ENCODE results near the gene PTPRR.

PTPRR gene

DNA sequence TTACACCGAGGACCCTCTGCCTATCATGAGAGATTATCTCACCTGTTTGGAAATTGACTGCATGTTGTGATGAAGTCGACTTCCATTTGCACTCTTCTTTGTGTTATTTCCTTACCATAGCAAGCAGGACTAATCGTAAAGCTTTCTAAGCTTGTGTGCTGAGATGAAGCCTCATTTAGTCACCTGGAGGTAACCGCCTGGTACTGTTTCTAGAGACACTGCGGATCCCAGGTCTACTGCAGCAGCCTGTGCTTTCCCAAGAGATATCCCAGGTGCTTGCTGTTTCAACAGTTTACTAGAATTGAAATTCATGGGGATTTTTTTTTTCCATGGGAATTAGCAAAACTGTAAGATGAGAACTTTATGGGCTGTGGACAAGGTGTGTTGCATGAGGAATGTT, 131.8 kb downstream of the PTPRR start:
- no peak for DNase-seq

DNA sequence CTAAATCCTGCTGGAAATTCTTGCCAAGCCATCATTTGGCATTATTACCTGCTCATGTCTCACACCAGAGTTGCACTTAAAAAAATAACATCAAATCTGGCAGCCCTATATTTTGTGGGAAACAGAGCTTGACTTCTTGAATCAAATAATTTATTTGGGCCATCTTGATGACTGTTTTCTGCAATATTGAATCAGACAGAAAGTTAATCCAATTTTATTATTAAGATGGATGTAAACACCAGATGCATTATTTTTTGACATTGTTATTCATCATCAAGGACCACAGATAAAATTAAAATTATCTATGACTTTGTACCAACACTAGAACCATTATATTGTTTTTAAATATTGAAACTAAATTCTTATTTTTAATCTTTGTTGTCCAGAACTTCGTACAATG, 132.9 kb downstream of the PTPRR start:
- no peak for DNase-seq

DNA sequence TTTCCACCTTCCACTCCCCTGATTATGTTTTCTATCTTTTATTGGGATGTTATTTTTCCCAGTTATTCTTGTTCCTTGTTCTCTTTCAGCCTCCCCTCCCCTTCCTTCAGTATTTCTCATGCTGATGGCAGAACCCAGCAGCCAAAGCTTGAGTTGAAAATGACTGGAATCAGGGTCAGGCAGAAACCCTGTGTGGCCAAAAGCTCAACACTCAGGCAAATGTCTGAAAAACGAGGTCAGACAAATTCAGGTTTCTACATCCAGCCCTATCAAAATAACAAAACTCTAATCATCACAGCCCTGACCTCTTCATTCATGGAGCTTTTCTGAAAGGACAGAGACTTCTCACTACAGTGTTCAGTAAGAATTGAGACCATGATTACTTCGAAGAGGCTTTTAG, 134.6 kb downstream of the PTPRR start:
- DNase-seq, result no peak

DNA sequence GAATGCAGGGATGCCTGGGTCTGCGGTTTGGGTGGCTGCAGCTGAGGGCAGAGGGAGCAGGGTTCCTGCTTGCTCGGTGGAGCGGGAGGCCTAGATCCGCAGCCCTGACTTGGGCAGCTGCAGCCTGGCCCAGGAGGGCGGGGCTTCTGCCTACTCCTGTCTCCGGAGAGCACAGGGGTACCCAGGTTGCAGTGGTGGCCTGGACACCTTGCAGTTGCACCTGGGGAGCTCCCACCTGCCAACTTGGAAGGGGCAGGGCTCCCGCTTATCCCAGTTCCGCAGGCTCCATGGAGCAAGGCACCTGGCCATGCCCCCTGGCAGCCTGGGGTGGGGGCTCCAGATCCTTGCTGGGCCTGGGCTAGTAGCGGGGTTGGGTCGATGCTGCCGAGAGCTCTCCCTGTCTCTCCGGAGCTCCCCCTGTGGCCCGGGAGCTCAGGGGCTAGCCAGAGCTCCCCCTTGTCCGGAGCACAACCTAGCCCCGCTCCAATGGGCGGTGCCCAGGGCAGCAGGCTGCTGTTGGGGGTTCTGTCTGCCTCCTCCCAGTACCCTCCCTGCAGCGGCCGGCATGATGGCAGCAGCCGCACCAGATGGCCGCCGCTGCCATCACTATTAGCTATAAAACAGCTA, 136.4 kb downstream of the PTPRR start:
- no peak for DNase-seq

DNA sequence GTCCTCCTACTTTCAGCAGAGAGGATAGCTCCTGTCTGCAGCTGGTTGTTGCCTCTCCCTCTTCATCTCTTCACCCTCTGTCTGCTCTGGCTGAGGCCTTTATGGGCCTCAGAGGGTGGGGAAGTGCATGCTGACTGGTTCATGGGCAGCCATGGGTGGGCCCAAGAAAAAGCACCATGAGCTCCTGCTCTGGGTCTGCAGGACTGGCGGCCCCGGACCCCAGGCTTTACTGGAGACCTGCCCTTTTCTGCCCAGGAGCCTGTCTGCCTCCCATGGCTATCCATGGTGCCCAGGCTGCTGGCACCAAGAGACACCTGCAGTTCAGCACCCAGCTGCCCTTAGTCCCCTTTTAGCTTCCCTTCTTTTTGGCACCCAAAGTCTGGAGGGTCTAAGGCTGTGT, 137.1 kb downstream of the PTPRR start:
- DNase-seq, result no peak

DNA sequence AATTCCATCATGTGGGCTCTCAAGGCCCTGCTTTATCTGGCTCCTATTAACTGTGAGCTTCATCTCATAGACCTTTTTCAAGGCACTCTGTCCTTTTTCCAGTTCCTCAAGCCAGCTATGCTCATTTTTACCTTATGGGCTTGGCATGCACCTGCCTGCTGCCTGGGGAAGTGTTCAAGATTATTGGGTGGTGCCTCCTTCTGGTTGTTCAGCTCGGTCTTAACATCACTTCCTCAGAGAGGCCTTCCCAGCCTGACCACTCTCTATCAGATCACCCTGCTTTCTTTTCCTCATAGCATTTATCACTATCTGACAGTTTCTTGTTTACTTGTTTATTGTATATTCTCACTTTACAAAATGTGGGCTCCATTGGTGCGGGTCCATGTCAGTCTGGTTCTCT, 141.3 kb downstream of the PTPRR start:
- no peak for DNase-seq

DNA sequence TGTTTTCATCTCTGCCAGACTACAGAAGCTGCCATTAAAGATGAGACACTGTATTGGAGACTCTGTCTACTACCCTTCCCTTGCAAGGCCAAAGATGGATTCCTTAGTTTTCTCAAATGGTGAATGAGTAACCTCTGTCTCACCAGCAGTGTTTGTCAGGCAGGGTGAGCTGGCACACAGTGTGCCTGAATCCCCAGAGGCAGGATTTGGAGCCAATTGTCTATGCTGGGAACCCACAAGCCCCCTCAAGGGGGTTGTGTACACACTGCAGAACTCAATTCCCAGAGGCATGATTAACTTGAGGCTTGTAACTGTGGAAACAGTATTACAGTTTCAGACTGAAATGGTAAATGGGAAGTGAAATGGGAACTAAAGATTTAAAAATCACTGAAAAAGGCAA, 146.5 kb downstream of the PTPRR start:
- no peak for DNase-seq

DNA sequence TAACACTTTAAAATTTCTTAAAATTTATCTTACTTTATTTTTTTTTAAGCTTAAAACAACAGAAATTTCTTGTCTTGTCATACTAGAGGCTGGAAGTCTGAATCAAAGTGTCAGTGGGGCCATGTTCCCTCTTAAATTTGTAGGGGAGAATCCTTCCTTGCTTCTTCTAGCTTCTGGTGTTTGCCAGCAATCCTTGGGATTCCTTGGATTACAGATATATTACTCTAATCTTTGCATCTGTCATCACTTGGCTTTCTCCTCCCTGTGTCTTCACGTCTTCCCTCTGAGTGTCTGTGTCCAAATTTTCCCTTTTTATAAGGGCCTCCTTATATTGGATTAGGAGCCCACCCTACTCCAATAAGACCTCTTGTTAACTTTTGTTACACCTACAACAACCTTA, 147.7 kb downstream of the PTPRR start:
- DNase-seq, result no peak

DNA sequence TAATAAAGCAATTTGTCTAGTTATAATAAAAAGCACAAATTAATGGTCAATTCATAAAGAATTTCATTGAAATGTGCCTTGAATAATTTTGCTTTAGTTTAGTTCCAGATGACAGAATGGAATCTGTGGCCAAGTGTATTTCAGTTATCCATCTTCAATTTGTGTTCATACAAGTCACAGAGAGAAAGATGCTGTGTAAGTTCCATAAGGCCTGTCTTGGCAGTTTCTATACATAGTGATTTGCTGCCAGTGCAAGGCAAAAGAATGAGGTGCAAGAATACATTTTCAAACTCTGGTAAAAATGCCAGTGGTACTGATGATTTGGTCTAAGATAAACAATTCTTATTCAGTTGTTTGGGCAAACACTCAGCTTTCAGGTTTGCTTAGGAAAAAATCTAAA, 149.0 kb downstream of the PTPRR start:
- no peak for DNase-seq

DNA sequence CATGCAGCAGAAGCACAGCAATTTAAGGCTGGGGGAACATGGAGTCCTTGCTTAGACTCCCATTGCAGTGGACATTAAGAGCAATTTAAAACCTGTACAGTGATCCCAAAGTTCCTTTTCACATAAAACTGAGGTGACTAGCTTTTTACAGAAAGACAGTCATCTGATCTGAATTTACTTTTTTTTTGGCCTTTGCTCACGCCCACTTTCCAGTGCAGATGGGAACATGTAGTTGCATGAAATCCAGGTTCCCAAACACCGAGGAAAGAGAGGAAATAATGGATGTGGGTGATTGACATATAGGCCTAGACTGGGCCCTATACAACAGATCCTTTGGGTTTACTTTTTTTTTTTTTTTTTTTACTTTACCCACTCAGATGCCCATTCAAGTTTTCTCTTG, 156.9 kb downstream of the PTPRR start:
- DNase-seq, result no peak

DNA sequence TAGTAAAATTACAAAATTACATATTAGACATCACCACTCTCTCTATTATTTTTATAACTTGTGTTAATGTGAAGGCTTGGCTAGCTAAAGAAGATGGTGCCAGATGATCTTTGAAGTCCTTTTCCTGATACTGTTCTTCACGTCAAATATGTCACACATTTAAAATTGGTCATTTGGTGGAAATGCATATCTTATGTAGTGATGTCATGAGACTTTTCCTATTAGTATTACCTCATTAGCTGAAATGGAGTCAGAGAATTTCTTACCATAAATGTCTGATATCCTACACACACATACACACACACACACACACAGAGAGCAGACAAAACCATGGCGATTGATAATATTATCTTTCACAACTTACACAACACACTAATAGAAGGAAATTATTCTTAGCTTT, 158.5 kb downstream of the PTPRR start:
- no peak for DNase-seq

DNA sequence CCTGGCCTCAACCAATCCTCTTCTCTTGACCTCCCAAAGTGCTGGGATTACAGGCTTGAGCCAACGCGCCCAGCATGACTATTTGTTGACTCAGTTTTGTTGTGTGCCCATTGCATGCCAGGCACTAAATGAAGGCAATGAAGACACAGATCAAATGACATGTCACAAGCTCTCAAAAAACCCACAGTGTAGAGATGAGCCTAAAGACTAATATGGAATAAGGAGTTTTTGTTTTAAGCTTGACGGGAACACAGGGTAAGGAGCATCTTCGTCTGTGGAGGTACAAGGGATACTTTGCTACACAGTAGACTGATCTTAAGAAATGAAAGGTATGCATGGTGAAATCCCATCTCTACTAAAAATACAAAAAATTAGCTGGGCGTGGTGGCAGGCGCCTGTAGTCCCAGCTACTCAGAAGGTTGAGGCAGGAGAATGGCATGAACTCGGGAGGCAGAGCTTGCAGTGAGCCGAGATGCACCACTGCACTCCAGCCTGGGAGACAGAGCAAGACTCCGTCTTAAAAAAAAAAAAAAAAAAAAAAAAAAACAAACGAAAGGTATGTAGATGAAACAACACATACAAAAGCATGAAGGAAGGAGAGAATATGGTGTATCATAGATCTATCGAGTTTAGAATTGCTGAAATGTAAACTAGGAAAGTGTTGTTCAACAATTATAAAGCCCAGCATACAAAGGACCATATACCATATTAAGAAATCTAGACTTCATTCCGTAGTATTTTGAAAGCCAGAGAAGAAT, 161.2 kb downstream of the PTPRR start:
- no peak for DNase-seq

DNA sequence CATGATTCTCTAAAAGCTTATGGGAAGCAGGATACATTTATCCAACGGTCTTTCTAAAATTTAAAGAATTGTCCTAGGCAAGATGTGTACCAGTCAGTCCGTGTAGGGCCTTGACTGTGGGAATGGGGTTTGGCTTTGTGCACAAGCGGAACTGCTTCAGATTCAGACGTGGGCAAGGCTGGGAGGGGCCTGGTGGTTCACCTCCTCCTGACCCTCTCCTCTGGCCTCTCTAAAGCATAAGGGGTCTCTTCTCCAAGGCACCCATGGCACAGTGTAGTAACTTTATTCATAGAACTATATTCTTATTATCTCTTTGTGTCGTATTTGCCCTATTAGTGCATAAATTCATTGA, 162.1 kb downstream of the PTPRR start:
- no peak for DNase-seq

DNA sequence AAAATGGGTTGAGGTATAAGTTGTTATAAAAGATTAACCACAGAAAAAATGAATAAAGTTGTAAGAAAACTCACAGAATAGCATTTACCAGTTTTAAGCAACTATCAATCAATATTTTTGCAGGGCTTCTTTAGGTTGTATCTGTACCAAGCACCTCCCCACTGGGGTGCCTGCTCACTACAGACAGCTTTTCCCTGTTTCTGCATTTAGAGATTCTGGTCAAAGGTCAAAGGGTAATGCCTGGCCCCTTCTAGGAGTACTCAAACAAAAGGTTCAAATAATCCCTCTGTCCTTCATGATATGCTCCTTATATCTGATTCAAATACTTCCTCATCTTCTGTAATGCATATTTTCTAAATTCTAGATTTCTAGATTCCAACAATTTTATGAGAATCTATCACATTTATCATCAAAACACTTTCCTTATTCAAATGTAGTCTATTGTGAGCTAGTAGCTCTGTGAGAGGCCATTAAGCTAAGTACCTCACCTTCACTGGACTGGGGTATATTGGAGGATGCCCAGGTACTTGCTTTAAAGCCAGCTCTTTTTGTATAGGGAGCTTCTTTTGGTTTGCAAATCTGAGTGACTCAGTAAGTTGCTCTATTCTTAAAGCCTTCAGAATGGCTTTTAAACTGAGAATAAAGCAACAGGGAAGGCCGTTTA, 162.6 kb downstream of the PTPRR start:
- DNase-seq, result no peak

DNA sequence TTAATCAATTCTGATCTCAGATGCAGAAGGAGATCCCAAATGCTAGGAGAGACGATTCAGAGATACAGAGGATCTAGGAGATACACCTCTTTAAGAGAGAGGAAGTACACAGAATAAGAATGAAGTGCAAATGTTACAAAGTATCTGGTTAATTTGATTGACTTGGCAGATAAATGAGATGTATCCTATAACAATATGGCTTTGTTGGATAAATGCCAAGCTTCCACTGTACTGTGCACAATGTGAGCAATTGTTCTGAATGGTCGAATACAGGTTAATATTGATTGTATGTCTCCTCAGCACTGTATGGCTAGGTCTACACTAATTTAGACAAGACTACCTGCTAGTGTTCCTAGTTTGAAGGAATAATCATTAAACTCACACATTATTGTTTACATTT, 163.7 kb downstream of the PTPRR start:
- no peak for DNase-seq

DNA sequence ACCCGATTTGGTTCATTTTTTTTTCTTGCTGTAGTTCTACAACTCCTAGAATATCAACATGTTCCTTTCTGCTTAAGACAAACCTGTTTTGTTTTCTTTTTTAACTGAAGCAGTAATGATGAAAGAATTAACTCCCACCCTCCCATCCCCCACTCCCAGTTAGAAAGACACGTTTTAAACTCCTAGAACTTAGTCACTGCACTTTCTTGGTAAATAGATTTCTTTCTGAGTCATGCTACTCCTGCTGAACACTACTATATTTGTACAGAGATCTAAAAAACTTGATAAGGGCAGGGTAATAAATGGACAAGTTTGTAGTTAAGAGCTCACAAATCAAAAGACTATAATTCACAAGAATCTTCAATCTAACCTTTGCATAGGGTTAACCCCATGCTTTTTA, 164.4 kb downstream of the PTPRR start:
- no peak for DNase-seq

DNA sequence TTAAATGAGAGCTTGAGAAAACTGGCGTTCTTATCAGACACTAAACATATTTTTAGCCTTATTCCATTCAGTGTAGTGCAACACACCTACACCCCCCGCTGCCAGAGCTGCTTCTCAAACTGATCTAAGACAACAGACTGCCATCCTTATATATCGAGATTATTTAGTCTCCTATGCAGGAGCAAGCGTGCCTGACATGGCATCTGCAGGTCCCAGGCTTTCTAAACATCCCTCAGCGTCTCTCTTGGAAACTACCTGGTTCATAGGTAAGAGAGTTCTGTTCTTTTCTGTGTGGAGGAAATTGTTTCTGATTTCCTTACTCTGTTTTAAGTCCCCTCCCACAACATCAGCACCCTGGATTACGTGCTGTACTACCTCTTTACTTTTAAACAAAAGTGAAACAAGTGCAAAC, 166.2 kb downstream of the PTPRR start:
- DNase-seq, result no peak

DNA sequence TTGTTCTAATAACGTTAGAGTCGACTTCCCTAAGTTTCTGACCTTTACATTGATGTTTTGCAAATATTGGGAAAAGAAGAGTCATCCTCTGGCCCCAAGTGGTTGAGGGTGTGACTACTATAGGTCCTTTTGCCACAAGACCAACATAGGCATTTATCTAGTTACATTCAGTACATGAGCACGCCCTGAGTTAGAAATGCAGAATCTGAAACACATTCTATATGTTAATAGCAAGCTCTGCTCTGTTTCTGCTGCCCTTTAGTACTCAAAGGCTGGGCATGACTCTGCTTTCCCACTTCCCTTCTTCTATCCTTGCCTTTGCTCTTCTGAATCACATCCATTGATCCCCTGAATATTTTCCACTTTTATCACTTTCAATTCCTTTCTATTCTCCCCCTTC, 168.2 kb downstream of the PTPRR start:
- no peak for DNase-seq

DNA sequence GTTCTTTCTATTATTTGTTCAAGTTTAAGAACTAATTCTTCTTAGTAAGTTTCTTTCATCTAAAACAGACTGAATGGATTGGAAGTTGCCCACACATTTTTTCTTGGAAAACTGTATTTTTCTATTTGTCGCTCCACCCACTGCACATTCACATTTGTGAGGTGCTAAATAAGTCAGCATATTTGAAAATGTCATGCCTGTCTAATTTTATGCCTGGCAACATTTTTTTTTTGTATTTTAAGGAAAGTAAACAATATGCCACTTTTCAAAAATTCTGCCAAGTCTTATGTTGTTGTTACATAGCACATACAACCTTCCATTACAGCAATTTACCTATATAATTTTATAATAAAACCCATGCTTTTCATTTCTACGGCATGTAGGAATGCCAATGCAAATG, 170.6 kb downstream of the PTPRR start:
- no peak for DNase-seq

DNA sequence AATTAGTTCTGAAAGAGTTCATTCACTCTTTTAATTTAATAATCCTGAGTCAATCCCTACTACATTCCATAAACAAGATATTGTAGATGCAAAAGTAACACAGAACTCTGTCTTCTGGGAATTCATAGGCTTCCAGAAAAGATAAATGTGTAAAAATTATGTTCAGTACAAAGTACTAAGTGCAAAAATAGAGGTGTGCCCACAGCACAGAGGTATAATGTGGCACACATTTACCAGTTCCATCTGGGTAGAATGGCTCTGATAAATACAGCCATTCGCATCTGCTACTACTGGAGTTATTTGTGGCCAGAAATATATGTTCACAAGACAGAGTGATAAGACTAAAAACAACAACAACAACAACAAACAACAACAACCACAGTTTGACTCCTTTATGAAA, 171.7 kb downstream of the PTPRR start:
- DNase-seq, result no peak

DNA sequence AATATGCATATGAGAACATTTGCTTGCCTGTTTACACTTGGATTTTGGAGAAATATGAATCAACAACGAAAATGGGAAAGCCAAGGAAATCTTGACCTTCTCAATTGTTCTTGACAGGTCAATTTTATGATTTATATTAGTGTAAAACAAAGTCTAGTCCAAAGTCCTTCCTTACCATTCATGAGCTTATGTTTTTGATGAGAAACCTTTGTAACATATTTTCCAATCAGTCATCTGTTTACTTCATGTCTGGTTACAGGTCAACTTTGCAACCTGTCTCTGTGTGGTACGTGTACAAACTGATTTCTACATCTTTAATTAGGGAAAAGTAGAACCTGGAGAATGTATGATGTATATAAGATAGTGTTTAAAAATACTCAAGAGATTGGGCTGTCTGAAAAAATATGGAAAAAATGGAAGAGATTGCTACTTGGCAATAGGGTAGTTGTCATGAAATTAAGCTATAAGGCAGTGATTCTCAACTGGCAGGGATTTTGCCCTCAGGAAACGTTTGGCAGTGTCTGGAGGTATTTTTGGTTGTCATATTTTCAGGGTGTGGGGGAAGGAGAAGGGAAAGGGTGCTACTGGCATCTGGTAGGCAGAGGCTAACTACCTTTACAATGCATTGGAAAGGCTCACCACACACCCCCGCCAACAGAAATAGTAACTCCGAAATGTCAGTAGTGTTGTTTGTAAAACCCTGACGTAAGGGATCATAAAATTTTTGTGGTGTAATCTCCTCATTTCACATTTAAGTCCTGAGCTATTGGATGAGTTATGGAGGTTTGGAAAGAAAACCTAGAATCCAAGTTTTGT, 172.9 kb downstream of the PTPRR start:
- no peak for DNase-seq

DNA sequence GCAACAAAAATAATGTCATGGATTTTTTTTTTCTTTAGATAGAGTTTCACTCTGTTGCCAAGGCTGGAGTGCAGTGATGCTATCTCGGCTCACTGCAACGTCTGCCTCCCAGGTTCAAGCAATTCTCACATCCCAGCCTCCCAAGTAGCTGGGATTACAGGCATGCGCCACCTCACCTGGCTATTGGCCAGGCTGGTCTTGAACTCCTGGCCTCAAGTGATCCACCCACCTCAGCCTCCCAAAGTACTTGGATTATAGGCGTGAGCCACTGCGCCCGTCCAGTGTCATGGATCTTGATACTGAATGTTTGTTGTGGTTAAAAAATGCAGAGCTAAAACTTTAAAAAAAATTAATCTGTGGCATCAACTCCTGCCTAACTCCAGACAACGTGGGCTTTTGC, 175.5 kb downstream of the PTPRR start:
- no peak for DNase-seq

DNA sequence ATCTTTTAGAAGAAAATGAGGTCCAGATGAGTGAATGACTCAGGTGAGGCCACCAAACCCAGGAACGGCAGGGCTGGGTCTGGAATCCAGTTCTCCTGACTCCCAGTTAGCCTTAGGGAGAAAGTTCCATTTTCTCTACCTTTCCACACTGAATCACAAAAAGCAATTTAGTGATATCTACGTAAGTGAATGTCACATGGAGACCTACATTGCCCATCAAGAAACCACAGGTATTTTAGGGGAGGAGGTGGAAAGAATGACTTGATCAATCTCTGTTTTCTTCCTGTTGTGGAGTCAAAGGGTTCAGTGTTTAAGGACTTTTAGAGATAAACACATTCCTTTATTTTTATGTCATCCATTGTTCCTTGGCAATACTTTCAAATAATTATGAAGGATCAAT, 176.4 kb downstream of the PTPRR start:
- no peak for DNase-seq

DNA sequence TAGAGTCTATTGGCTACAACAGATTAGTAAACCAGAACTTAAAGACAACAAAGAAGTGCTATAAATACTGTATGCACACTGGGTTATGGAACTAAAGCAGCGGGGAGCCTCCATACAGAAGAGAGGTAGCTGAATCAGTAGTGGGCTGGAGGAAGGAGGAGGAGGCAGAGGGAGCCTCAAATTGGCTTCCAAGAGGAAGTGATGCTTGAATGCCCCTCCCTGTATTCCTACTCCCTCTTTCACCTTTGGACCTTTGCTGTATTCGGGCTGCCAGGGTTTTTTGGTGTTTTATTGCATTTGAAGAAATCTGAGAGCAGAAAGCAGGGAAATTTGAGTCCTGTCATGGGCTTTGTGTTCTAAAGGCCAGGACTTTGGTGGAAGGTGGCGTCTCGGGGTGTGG, 179.3 kb downstream of the PTPRR start:
- no peak for DNase-seq
